GM19452 (cell line): ENCODE measurements around the gene NAT10.

Experiments
- ATAC-seq: cut with Tn5 transposase; IDR thresholded peaks from one replicate; pipeline ENCODE4 v1.9.1; 2021; ENCODE audit not compliant: unreplicated experiment

NAT10 gene

GRCh38 chr11:34185926-34186841 lies 80.8 kb downstream of the NAT10 start:
- no peak for ATAC-seq

GRCh38 chr11:34188181-34188580 lies 82.8 kb downstream of the NAT10 start:
- no peak for ATAC-seq

- ATAC-seq: no peak
Observed at GRCh38 chr11:34189191-34189590, 83.8 kb downstream of the NAT10 start.

- ATAC-seq: no peak
Observed at GRCh38 chr11:34190192-34191139, 85.0 kb downstream of the NAT10 start.

GRCh38 chr11:34191578-34191977 lies 86.1 kb downstream of the NAT10 start:
- ATAC-seq: no peak

GRCh38 chr11:34192481-34193401 lies 87.3 kb downstream of the NAT10 start:
- ATAC-seq: peak; percentile 55

- ATAC-seq: no peak
Observed at GRCh38 chr11:34194576-34195335, 89.3 kb downstream of the NAT10 start.
